ENCODE data around the gene ZMYM4.

Gene ZMYM4

DNA sequence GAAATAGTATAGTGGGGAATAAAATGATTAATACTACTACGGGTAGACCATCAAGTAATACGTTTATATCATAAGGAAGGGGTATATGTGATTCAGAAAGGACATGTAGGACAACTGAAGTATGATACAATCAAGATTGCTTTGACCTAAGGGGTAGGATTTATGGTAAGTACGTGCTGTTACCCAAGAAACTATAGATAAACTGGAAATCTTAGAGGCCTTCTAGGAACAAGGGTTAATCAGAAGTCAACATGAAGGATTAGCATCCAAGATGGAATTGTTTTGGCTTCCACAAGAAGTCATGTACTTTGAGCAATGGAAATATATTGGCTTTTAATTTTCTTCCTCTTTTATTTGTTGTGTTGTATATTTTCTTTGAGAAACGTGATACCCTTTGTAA lies 13.2 kb upstream of the ZMYM4 start:
- Histone ChIP-seq H3K4me3 (ENCODE audit: low read depth, low read length) (no peak overlapping the region), H3K4me1 (no peaks in the 10 kb centered on the region), H3K27me3 (no peaks in the 10 kb centered on the region), H3K36me3 (no peaks in the 10 kb centered on the region), H3K9me3 (no peaks in the 10 kb centered on the region)
- no peak for DNase-seq
- TF ChIP-seq, protein P1, sequence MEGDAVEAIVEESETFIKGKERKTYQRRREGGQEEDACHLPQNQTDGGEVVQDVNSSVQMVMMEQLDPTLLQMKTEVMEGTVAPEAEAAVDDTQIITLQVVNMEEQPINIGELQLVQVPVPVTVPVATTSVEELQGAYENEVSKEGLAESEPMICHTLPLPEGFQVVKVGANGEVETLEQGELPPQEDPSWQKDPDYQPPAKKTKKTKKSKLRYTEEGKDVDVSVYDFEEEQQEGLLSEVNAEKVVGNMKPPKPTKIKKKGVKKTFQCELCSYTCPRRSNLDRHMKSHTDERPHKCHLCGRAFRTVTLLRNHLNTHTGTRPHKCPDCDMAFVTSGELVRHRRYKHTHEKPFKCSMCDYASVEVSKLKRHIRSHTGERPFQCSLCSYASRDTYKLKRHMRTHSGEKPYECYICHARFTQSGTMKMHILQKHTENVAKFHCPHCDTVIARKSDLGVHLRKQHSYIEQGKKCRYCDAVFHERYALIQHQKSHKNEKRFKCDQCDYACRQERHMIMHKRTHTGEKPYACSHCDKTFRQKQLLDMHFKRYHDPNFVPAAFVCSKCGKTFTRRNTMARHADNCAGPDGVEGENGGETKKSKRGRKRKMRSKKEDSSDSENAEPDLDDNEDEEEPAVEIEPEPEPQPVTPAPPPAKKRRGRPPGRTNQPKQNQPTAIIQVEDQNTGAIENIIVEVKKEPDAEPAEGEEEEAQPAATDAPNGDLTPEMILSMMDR (IDR thresholded peaks at IDR 0.05; ENCODE audit: low read depth, low read length), result no peak

DNA sequence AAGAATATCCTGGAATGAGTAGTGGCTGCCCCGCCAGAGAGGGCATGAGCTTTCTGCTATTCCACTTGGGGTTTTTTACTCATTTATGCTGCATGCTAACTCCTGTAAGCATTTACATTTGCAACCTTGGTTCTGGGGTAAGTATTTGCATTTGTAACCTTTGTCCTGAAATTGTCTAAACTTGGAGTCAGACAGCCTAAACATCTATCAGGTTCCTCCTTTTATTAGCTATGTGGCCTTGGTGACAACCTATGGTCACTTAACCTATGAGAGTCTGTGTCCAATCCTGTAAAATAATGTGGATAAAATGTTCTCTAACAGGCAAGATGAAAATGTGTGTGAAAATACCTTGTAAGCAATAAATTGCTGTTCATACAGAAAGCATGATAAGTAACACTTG lies 8.9 kb upstream of the ZMYM4 start:
- no peaks in the 10 kb centered on the region for H3K27me3 ChIP-seq
- no peaks in the 10 kb centered on the region for H3K36me3 ChIP-seq
- no peak overlapping the region for H3K4me3 ChIP-seq (ENCODE audit: low read depth, low read length)
- DNase-seq, result no peak
- H3K9me3 ChIP-seq, result no peaks in the 10 kb centered on the region
- H3K4me1 ChIP-seq, result no peaks in the 10 kb centered on the region
- TF ChIP-seq, protein P1 (IDR thresholded peaks at IDR 0.05; ENCODE audit: low read depth, low read length), result no peak

DNA sequence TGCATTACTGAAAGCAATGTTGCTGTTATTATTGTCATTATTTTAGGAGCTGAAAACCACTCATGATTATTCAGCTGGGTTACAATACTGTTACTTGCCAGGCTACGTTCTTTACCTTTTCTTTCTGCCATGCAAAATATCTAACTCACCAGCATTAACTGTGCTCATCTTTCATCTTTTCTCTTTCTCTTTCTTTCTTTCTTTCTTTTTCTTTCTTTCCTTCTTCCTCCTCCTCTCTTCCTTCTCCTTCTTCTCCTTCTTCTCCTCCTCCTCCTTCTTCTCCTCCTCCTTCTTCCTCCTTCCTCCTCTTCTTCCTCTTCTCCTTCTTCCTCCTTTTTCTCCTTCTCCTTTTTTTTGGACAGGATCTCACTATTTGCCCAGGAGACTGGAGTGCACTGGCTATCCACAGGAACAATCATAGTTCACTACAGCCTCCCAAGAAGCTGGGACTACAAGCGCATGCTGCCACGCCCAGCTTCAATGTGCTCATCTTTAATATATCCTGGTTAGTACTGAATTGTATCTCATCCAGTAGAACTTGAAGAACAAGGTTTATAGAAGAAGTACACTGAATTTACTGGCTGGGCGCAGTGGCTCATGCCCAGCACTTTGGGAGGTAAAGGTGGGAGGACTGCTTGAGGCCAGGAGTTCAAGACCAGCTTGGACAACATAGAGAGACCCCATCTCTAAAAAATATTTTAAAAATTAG lies 6.9 kb upstream of the ZMYM4 start:
- no peaks in the 10 kb centered on the region for H3K4me1 ChIP-seq
- H3K27me3 ChIP-seq, result no peaks in the 10 kb centered on the region
- H3K9me3 ChIP-seq, result no peaks in the 10 kb centered on the region
- TF ChIP-seq, protein P1 (IDR thresholded peaks at IDR 0.05; ENCODE audit: low read depth, low read length), result no peak
- no peaks in the 10 kb centered on the region for H3K36me3 ChIP-seq
- no peak for DNase-seq
- no peak overlapping the region for H3K4me3 ChIP-seq (ENCODE audit: low read depth, low read length)

DNA sequence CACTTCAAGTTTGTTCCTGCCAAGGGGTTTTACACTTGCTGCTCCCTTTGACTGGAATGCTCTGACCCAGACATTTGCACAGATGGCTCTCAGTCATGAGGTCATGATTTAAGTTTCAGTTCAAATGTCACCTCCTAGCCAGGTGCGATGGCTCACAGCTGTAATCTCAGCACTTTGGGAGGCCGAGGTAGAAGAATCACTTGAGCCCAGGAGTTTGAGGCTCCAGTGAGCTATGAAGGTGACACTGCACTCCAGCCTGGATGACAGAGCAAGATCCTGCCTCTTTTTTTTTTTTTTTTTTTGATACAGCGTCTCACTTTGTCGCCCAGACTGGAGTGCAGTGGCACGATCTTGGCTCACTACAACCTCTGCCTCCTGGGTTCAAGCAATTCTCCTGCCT lies 4.5 kb upstream of the ZMYM4 start:
- DNase-seq, result no peak
- no peaks in the 10 kb centered on the region for H3K9me3 ChIP-seq
- no peaks in the 10 kb centered on the region for H3K27me3 ChIP-seq
- TF ChIP-seq, protein P1 (IDR thresholded peaks at IDR 0.05; ENCODE audit: low read depth, low read length), result no peak
- H3K4me3 ChIP-seq (ENCODE audit: low read depth, low read length), result no peak overlapping the region
- H3K36me3 ChIP-seq, result no peaks in the 10 kb centered on the region
- no peaks in the 10 kb centered on the region; the same call in 1 of the 2 replicates for H3K4me1 ChIP-seq

DNA sequence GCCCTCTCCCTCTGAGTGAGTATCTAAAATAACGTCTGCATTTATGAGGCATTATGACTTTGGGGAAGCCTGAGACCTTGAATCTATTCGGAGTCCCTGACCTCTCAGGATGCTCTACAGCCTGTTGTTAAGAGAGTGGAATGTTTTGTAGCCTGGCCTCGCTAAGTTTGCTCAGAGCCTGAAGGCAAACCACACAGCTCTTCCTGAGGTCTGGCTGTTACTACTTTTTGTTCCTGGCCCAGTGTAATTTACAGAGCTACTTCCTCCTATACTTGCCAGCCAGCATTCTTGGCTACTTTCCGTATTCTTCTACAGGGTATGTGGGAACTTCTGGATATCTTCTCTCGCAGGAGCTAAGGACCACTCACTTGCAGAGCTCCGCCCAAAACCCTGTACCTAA lies 3.6 kb upstream of the ZMYM4 start:
- Histone ChIP-seq H3K9me3 (no peaks in the 10 kb centered on the region), H3K4me3 (ENCODE audit: low read depth, low read length) (no peak overlapping the region), H3K27me3 (no peaks in the 10 kb centered on the region), H3K4me1 (no peaks in the 10 kb centered on the region; the same call in 1 of the 2 replicates), H3K36me3 (no peaks in the 10 kb centered on the region)
- TF ChIP-seq, protein P1 (IDR thresholded peaks at IDR 0.05; ENCODE audit: low read depth, low read length), result no peak
- no peak for DNase-seq

DNA sequence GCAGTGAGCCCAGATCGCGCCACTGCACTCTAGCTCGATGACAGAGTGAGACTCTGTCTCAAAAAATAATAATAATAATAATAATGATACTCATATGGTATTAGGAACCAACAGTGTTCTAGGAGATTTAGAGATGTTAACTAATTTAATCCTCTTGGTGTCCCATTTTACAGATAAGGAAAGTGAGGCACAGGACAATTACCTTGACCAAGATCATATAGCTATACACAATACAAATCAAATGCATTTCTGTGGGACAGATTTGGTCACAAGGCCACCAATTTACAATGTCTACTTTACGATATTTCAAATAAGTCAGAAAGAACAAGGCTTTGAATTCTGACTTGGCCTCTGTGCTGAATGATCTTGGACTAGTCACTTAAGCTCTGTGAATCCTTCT lies 2.2 kb upstream of the ZMYM4 start:
- H3K36me3 ChIP-seq, result no peaks in the 10 kb centered on the region
- no peaks in the 10 kb centered on the region for H3K9me3 ChIP-seq
- no peaks in the 10 kb centered on the region; the same call in 1 of the 2 replicates for H3K4me1 ChIP-seq
- TF ChIP-seq, protein P1 (IDR thresholded peaks at IDR 0.05; ENCODE audit: low read depth, low read length), result no peak
- H3K4me3 ChIP-seq (ENCODE audit: low read depth, low read length), result no peak overlapping the region
- DNase-seq, result no peak
- H3K27me3 ChIP-seq, result no peaks in the 10 kb centered on the region
